GM10266 (cell line): Measurements from ENCODE around the gene CCDC121.

Source experiments
- DNase-seq: peaks from one replicate; pipeline ENCODE4 v3.0.0; 2012; ENCODE audit errors: extremely low spot score
- TF ChIP-seq, protein P1 (sequence below): IDR thresholded peaks from 2 replicates; pipeline ENCODE4 v1.5.1; 2012; ENCODE audit warnings: mild to moderate bottlenecking, low read depth; ENCODE audit not compliant: control insufficient read depth, insufficient read depth; ENCODE audit errors: missing control alignments

The CCDC121 gene

GRCh38 chr2:27663285-27664153 is 34.7 kb upstream of the CCDC121 start, which contains the start of the genes SLC4A1AP and SUPT7L:
SLC4A1AP (plus strand) TSS chr2:27663889; CDS start chr2:27663915, 26 bp downstream.
SUPT7L (minus strand) TSS chr2:27663614; CDS start chr2:27662192, 1,422 bp downstream.
- DNase-seq = peak; percentile 74
- TF ChIP-seq, protein P1, sequence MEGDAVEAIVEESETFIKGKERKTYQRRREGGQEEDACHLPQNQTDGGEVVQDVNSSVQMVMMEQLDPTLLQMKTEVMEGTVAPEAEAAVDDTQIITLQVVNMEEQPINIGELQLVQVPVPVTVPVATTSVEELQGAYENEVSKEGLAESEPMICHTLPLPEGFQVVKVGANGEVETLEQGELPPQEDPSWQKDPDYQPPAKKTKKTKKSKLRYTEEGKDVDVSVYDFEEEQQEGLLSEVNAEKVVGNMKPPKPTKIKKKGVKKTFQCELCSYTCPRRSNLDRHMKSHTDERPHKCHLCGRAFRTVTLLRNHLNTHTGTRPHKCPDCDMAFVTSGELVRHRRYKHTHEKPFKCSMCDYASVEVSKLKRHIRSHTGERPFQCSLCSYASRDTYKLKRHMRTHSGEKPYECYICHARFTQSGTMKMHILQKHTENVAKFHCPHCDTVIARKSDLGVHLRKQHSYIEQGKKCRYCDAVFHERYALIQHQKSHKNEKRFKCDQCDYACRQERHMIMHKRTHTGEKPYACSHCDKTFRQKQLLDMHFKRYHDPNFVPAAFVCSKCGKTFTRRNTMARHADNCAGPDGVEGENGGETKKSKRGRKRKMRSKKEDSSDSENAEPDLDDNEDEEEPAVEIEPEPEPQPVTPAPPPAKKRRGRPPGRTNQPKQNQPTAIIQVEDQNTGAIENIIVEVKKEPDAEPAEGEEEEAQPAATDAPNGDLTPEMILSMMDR = no peak

DNA sequence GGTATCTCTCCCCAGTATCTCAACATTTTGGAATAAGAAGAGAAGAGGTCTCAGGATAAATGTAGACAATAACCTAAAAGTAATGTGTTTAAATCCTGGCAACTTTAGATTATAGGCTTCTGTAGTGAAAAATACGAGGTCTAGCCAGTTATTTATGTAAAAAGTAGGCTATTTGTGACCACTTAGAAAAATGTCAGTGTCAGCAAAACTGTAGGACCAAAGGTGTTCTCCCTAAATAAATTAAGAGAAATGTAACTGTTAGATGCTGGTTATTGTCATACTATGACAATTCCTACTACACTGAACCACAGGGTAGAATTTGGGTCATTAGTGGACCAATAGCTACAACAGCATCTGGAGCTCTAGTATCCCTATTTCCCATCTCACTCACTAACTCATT is 32.6 kb upstream of the CCDC121 start:
- DNase-seq = no peak

DNA sequence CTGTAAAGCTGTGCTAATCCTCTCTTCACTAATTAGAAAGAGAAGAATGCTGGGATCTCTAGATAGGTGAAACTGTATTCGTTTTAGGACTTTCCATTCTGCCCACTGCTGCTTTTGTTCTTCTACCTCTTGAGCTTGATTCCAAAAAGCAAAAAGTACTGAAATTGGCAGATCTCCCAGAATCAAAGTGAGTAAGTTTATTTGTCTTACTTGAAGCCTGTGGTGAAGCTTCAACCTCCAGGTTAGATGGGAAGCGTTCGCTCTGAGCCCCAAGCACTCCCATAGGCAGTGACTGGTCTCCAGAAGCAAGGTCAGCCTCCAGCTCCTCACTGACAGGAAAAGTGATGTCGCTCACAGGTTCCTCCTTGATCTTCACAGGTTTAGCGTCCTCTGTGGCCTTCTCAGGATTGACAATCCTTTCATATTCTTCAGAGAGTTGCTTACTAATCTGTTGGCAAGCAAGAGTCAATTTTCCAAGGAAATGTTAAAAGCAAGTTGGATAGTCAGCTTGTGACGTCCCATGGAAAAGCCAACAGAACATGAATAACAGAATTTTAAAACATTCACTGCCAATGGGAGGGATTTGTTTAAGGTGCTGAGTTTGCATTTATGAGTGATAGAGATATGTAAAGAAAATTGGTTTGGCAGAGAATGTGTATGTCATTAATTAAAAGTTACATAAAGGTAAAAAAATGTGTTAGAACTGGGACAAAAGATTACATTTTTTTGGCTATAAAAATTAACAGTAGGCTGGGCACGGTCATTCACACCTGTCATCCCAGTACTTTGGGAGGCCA is 26.5 kb upstream of the CCDC121 start:
- TF ChIP-seq, protein P1 = no peak
- no peak for DNase-seq

More for the DNA sequence above, 32.6 kb upstream of the CCDC121 start:
- TF ChIP-seq, protein P1 = no peak

DNA sequence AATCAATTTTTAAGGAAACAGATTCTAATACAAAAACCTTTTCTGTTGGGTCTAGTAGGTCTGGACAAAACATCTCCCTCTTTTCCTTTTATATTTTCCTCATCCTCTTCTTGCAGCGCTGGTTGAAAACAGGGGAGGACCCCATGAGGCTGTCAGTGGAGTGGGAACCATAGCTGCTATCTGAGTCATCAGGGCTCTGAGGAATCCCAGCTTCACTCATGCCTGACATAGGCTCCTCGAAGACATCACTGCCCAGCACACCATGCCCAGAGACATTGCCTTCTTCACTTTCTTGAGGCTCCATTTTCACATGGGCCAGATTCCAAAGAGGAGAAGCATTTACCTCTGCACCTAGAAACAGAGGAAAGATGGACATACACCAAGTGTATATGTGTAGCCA is 24.6 kb upstream of the CCDC121 start:
- DNase-seq = no peak
- TF ChIP-seq, protein P1 = no peak

GRCh38 chr2:27652790-27653189 is 24.0 kb upstream of the CCDC121 start:
- TF ChIP-seq, protein P1 = no peak
- DNase-seq = no peak

DNA sequence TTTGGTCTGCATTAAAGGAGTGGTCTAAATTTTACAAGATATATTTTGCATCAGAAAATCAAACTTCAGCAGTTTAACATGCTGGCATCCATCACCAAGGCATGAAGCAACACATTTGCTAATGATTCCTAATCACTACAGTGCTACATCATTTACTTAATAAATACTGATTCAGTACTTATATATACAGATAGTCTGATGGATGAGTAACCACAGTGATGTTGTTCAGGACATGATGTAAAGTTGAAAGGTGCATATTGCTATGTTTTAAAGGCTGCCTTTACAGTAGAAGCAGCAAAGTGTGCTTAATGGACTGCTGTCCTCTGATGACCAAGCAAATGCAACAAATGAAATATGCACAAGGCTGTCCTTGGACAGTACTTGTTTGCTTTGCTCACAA is 23.5 kb upstream of the CCDC121 start:
- DNase-seq = no peak
- TF ChIP-seq, protein P1 = no peak
